Epithelial cell of proximal tubule (primary cell): Measurements from ENCODE around the gene B3GNT9. TPM values are rescaled to one million over a fixed set of nuclear protein-coding genes. Genes with fewer than 3 reads are reported as not detected.
A peak's percentile ranks its signal among the peaks of the same experiment; 100 is the strongest.

Source experiments
- DNase-seq: peaks from one replicate; pipeline ENCODE4 v3.0.0-alpha.2; 2011; ENCODE audit warnings: low read depth
- H3K4me3 ChIP-seq: 2 replicates; pipeline ENCODE4 v1.5.1; 2011; ENCODE audit warnings: low read depth, mild to moderate bottlenecking, low read length
- total RNA-seq: library from RNA; depleted of rRNA; stranded (reverse); fragments of >200 nt; gene quantifications from 2 replicates; pipeline ENCODE4 v1.2.3, GENCODE V29; 2015
- TF ChIP-seq, protein P1 (sequence below): conservative IDR thresholded peaks from 2 replicates; pipeline ENCODE4 v1.5.1; 2012; ENCODE audit warnings: low read depth, mild to moderate bottlenecking, low read length

Gene B3GNT9
- total RNA-seq, 1 donor from 2014 or later, result 1.0 TPM

DNA sequence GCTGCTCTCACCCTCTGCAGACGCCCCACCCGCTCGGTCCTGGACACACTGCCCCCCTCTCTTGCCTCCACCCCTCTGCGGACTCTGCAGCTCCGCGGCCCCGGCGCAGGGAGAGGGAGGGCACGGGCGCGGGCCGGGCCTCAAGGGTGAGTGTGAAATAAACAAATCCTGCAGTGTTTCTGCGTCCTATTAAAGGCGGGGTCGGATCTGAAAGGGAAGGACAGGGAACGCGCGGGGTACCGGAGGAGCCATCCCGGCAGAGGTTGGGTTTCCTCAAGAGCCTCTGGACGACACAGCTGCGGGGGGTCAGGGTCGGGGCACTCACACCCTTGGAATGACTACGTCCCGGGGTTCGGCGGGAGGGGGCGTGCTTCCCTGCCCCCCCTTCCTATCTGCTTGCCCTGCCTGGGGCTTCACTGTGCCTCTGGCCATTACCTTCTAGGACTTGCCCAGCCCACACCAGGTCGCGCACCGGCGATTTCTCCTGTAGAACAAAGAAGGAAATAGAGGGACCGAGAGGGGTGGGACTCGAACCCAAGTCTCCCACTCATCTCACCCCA lies 13.3 kb upstream of the B3GNT9 start:
- peak overlapping the region; percentile 59 for H3K4me3 ChIP-seq
- TF ChIP-seq, protein P1, sequence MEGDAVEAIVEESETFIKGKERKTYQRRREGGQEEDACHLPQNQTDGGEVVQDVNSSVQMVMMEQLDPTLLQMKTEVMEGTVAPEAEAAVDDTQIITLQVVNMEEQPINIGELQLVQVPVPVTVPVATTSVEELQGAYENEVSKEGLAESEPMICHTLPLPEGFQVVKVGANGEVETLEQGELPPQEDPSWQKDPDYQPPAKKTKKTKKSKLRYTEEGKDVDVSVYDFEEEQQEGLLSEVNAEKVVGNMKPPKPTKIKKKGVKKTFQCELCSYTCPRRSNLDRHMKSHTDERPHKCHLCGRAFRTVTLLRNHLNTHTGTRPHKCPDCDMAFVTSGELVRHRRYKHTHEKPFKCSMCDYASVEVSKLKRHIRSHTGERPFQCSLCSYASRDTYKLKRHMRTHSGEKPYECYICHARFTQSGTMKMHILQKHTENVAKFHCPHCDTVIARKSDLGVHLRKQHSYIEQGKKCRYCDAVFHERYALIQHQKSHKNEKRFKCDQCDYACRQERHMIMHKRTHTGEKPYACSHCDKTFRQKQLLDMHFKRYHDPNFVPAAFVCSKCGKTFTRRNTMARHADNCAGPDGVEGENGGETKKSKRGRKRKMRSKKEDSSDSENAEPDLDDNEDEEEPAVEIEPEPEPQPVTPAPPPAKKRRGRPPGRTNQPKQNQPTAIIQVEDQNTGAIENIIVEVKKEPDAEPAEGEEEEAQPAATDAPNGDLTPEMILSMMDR, result no peak

DNA sequence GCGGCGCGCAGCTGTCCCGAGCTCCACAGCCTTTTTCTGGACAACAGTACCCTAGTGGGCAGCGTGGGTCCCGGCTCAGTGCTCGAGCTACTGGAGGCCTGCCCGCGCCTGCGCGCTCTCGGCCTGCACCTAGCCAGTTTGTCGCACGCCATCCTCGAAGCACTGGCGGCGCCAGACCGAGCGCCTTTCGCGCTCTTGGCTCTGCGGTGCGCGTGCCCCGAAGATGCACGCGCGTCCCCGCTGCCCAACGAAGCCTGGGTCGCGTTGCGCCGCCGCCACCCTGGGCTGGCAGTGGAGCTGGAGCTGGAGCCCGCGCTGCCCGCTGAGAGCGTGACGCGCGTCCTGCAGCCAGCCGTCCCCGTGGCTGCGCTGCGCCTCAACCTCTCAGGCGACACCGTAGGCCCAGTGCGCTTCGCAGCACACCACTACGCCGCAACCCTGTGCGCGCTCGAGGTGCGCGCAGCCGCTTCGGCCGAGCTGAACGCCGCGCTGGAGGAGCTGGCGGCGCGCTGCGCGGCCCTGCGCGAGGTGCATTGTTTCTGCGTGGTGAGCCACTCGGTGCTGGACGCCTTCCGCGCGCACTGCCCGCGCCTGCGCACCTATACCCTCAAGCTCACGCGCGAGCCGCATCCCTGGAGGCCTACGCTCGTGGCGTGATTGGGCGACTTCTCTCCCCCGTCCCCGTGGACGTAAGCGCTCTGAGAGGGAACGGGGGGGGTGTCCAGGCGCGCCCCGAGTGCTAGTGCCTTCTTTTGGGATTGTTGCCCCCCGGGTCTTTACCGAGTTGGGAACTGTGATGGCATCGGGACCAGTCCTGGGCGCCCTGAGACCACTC lies 12.6 kb upstream of the B3GNT9 start:
- TF ChIP-seq, protein P1, result no peak
- DNase-seq, result no peak
- H3K4me3 ChIP-seq, result peak overlapping the region; percentile 59

More for the DNA sequence above, 13.3 kb upstream of the B3GNT9 start:
- DNase-seq, result no peak

DNA sequence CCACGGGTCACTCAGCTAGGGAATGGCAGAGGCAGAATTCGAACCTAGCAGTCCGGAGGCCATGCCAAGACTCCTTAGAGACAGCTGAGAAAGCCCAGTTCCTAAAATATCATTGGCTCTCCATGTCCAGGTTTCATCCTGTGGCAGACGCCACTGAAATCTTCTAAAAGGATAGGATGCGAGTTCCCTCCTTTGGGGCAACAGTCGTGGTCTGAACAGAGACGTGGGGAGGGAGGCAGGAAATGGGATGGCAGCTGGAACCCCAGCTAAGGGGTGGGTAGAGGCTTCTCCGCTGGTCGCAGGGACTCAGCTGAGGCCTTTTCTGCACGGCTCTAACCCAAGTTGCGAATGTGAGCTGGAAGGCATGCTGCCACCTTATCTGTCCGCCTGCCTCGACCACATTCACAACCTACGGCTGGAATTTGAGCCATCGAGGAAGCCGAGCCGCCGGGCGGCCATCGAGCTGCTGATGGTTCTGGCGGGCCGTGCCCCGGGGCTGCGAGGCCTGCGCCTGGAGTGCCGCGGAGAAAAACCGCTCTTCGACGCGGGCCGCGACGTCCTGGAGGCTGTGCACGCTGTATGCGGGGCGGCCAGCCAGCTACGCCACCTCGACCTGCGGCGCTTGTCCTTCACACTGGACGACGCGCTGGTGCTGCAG lies 11.8 kb upstream of the B3GNT9 start:
- no peak overlapping the region for H3K4me3 ChIP-seq
- no peak for DNase-seq
- TF ChIP-seq, protein P1, result no peak

DNA sequence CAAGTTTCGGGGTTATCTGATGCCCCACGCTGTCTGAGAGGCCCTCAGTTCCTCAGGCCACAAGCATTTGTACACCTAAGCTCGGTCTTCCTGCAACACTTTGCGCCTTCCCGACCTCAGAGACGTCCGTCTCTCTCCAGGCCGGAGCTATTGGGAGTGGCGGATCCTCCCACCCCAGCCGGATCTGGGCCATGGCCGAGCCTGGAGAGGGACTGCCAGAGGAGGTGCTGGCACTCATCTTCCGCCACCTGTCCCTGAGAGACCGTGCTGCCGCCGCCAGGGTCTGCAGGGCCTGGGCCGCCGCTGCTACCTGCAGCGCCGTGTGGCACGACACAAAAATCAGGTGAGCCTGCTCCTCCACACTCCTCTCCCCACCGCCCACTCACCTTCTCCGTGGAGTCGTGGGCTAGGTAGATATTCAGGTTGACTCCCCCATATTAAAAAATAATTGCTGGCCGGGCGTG lies 10.8 kb upstream of the B3GNT9 start:
- TF ChIP-seq, protein P1, result no peak
- H3K4me3 ChIP-seq, result peak overlapping the region; percentile 99
- no peak for DNase-seq

DNA sequence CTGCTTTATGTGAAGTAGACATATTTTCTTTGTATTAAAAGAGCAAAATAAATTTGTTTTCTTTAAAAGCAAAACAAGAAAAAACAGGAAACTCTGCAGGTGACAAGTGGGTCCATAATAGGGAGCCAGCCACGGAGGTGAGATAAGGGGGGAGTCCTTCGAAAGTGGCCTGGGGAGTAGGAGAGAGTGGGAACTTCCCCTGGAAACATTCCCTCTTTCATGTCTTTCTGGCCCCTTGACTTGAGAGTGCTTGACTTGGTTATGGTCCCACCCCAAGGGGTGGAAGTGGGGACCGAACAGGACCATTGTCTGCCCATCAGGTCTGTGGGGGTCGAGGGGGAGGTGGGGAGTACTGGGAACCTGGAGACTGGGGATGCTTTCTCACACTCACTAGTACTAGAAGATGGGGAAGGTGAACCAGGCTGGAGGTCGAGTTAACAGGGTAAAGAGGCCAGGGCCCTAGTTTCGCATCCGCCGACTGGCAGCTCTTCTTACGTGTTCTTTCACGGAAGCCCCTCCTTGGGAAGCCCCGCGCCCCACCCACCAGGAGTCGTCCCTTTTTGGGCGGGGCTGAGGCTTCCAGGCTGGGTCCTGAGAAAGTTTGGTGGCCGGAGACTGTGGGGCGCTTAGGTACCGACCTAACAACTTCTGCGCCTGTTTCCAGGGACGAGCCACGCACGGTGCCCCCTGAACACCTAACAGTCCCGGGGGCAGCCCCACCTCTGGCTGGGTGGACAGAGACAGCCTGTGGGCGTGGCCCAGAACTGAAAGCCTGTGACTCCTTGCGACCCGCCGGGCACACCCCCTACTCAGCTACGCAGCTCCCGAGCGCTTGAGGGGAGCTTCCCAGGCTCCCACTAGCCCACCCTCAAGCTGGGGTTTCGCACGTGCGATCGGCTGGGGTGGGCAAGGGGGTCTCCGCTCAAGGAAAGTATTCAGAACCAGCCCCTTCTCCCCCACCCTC lies 8.1 kb upstream of the B3GNT9 start:
- no peak for DNase-seq
- TF ChIP-seq, protein P1, result no peak

GRCh38 chr16:67157892-67158635 lies 7.3 kb upstream of the B3GNT9 start:
- no peak overlapping the region for H3K4me3 ChIP-seq
- TF ChIP-seq, protein P1, result no peak
- DNase-seq, result no peak

More for the DNA sequence above, 8.1 kb upstream of the B3GNT9 start:
- peak overlapping the region; percentile 99 for H3K4me3 ChIP-seq
